Middle frontal gyrus (tissue), 1 donor: ENCODE data around the gene TRIM10.

Source experiments
- DNase-seq: peaks from one replicate; pipeline ENCODE4 v3.0.0-alpha.2; 2015; ENCODE audit warnings: low spot score; ENCODE audit errors: extremely low spot score

Gene TRIM10, protein sequence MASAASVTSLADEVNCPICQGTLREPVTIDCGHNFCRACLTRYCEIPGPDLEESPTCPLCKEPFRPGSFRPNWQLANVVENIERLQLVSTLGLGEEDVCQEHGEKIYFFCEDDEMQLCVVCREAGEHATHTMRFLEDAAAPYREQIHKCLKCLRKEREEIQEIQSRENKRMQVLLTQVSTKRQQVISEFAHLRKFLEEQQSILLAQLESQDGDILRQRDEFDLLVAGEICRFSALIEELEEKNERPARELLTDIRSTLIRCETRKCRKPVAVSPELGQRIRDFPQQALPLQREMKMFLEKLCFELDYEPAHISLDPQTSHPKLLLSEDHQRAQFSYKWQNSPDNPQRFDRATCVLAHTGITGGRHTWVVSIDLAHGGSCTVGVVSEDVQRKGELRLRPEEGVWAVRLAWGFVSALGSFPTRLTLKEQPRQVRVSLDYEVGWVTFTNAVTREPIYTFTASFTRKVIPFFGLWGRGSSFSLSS

GRCh38 chr6:30160785-30161531 lies at the start of gene TRIM10:
TRIM10 (minus strand) TSS chr6:30161211; CDS start chr6:30160858, 353 bp downstream.
- DNase-seq, result no peak

- DNase-seq, result no peak
These were observed 46.7 kb upstream of the TRIM10 start for GRCh38 chr6:30207619-30208295.

DNA sequence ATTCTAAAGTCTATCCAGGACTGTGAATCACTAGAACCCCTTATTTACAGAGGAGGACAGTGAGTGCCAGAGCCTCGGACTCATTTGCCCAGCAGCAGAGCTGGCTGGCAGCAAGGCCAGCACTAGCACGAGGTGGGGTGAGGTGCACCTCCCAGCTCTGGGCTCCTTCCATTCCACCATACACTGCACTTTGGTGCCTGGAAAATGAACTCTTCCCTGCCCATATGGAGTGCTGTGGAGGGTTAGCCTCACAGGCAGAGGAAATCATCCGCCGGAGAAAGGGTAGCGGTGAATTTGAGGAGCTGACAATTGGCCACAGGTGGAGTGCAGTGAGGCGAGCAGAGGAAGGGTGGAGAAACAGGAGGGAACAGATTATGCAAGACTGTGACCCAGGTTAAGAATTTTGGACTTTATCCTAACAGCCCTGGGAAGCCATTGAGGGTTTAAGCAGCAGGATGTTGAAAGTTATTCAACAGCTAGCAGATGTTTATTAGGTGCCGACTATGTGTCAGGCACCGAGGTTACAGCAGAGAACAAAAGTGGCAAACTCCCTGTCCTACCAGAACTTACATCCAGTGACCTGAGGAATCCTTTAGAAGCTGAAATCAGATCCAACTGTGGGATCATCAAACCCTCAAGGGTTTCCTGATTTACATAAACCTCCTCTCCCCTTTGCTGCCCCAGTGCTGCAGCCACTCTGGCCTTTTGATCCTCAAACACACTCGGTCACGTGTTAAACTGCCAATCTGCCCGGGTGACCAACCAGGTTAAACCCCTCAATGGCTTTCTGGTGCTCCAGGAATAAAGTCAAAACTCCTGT lies 46.0 kb upstream of the TRIM10 start:
- DNase-seq, result no peak

DNA sequence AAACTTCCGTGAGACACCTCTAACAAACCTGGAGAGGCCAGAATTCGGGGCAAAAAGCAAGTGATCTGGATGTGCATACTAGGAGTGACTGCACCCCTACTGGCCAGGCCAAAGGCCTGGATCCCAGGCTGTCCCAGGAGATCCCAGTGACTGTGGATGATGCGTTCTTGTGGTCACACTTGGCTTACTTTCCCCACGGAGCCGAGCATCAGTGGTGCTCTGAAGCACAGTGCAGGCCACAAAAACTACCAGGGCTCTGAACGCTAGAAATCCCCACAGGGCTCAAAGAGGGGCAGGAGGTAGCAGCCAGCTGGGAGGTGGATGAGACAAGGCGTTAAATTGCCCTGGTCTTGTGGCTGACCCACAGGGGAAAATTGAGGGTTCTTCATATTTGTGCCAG lies 45.1 kb upstream of the TRIM10 start:
- no peak for DNase-seq

DNA sequence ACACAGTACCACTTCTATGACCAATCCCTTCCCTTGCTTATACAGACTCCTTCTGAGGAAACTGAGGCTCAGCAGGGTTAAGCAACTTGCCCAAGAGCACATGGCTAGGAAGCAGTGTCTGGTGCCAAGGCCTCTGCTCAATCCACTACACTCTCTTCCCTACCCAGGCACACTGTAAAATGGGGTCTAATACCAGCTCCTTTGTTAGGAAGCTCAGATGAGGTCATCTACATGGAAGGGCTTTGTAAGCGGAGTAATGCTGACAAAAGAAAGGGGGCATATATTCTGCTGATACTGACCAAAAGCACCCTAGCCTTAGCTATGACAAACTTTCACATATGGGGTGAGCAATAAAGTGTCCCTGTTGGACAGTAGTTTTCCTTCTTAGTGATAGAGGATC lies 43.1 kb upstream of the TRIM10 start:
- no peak for DNase-seq

- DNase-seq, result no peak
These were observed 41.4 kb upstream of the TRIM10 start for GRCh38 chr6:30202366-30202765.

DNA sequence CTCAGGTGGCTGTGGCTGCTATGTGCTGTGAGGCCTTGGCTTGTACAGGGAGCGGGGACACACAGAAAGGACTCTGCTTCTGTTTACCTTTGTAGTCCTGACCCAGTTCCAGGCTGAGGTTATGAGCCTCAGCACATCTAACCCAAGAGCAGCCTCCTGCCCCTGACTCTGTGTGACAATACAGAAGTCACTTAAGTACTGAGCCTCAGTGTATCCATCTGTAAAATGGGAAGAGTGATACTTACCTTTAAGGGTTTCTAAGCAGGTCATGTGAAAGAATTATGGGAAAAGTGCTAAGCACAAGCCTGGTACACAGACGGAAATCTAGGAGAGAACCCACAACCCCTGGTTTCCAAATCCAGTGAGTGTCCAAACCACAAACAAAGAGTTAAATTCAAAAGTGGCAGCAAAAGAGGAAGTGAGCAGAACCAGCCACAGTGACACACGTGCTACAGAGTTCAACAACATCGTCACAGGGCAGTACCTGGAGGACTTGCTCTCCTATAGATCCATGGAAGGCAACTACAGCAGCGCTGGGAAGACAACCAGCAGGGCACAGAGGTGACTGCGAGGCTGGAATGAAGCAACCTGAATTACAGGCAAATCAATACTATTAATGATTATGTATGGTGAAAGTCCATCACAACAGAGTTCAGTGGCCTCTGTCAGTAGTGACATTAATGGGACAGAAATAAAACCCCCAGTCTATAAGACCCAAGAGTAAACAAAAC lies 39.7 kb upstream of the TRIM10 start:
- no peak for DNase-seq

DNA sequence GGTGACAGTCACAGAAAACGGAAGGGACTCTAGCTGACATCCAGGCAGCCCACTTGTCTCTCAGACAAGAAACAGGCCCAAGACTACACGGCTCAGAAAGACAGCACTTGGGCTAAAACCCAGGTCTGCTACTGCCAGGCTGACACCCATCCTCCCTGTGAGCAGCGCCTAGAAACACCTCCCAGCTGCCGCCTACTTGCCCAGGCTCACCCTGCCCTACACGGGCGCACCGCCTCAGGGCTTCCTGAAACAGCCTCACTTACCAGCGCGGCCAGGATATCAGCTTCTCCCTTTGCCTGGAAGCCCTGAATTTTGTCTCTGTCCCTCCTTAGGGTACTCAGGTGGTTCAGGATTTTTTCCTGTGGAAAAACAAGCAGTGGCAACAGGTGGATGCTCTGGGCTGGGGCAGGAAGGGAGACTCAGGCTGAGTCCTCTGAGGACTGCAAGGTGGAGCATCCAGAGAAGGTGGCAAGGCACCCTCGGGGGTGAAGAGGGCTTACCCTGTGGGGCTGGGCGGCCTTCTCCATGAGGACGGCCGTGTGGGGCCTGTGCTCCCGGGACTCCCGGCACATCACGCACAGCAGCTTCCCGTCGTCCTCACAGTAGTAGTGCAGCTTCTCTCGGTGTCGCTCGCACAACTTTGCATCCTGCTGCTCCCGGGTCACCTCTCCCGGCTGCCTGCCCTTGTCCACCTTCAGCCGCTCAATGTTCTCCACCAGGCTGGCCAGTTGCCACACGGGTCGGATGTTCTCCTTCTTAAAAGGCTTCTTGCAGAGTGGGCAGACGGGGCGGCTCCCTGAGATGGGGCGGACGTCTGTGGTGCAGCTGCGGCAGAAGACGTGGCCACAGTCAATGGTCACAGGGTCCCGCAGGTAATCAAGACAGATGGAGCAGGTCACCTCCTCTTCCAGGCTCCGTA lies 37.4 kb upstream of the TRIM10 start:
- no peak for DNase-seq

DNA sequence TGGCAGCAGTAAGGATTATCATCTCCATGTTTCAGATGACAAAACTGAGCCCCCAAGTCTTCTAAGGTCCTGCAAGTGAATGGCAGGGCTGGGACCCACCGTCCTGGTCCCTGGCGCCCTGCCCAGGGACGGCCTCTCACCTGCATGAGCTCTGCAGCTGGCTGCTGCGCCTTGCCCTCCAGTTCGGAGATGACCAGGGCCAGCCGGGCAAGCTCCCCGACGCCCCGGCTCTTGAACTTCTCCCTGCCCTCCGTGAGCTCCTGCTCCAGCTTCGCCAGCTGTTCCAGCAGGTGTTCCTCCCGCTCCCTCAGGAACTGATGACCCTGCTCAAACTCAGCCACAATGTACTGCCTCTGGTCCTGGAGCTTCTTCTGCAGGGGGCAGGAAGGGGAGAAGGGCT lies 35.4 kb upstream of the TRIM10 start:
- no peak for DNase-seq

DNA sequence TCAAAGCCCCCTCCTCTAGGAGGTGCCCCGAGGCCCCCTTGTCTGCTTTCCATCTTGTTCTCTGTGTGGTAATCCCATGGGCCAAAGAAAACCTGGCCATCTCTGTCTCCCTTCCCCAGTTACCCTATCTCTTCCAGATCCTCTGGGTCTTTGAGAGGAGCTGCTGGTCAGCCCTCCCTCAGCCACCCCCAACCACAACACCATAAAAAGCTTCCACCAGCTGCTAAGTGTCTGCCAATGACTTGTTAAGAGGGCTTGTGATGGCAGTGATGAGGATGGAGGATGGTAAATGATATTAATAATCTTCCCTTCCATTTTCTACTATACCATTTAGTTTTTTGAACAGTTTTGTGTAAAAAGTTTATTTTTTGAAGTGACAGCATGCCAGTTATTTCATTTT lies 34.9 kb upstream of the TRIM10 start:
- no peak for DNase-seq

- DNase-seq, result no peak
These were observed 34.0 kb upstream of the TRIM10 start for GRCh38 chr6:30194797-30195690.

GRCh38 chr6:30192076-30192475 lies 31.1 kb upstream of the TRIM10 start:
- no peak for DNase-seq

DNA sequence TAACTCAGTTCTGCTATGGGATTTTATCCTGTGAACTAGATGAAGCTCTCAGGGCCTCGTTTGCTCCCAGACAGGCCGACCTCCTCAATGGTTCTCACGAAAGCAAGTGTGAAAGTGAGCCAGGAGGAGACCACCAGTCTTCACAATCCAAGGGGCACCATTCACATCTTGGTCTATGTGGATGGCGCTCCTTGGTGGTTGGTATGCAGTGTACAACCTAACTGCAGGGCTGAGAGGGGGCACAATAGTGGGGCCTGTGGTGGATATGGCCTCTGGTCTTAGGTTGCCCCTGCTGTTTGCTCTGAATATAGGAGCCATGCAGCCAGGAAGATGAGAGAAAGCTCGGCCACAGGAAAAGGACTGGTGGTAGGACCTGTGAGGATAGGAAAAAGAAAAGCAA lies 27.5 kb upstream of the TRIM10 start:
- no peak for DNase-seq

- no peak for DNase-seq
These were observed 25.0 kb upstream of the TRIM10 start for GRCh38 chr6:30185846-30186484.

GRCh38 chr6:30184417-30185031 lies 23.5 kb upstream of the TRIM10 start:
- DNase-seq, result no peak

GRCh38 chr6:30180145-30180544 lies 19.1 kb upstream of the TRIM10 start:
- DNase-seq, result no peak

GRCh38 chr6:30178837-30179236 lies 17.8 kb upstream of the TRIM10 start:
- no peak for DNase-seq
